GM20000 (cell line): Measurements from ENCODE around the gene GSTT2.

Experiments used
- DNase-seq: peaks from one replicate; pipeline ENCODE4 v3.0.0; 2012; ENCODE audit warnings: low spot score
- TF ChIP-seq, protein P1 (sequence below): IDR thresholded peaks from 2 replicates; pipeline ENCODE4 v1.5.1; 2012; ENCODE audit warnings: mild to moderate bottlenecking, control low read depth; ENCODE audit errors: extremely low read depth, missing control alignments

GSTT2 gene

DNA sequence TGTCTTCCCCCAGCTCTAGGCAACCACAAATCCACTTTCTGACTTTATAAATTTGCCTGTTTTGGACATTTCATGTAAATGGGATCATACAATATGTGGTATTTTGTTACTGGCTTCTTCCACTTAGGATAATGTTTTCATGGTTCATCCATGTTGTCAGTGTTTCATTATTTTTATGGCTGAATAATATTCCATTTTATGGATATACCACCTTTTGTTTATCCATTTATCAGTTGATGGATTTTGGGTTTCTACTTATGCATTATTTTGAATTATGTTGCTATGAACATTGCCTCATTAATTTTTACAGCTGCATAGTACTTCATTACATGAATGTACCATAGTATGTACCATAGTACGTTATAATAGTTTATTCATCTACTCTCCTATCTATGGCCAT is 36.2 kb downstream of the GSTT2 start:
- DNase-seq = no peak
- TF ChIP-seq, protein P1, sequence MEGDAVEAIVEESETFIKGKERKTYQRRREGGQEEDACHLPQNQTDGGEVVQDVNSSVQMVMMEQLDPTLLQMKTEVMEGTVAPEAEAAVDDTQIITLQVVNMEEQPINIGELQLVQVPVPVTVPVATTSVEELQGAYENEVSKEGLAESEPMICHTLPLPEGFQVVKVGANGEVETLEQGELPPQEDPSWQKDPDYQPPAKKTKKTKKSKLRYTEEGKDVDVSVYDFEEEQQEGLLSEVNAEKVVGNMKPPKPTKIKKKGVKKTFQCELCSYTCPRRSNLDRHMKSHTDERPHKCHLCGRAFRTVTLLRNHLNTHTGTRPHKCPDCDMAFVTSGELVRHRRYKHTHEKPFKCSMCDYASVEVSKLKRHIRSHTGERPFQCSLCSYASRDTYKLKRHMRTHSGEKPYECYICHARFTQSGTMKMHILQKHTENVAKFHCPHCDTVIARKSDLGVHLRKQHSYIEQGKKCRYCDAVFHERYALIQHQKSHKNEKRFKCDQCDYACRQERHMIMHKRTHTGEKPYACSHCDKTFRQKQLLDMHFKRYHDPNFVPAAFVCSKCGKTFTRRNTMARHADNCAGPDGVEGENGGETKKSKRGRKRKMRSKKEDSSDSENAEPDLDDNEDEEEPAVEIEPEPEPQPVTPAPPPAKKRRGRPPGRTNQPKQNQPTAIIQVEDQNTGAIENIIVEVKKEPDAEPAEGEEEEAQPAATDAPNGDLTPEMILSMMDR = no peak

DNA sequence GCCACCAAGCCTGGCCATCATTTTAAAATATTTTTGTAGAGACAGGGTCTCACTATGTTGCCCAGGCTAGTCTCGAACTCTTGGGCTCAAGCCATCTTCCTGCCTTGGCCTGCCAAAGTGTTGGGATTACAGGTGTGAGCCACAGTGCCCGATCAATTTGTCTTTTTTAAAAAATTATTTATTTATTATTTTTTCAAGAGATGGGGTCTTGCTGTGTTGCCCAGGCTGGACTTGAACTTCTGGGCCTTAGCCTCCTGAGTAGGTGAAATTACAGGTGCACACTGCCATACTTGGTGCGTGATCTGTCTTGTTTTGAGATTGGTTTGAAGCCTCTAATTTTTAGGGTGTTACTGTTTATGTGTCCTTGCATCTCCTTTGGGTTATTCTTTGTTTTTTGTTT is 41.4 kb downstream of the GSTT2 start:
- TF ChIP-seq, protein P1 = no peak
- DNase-seq = no peak

DNA sequence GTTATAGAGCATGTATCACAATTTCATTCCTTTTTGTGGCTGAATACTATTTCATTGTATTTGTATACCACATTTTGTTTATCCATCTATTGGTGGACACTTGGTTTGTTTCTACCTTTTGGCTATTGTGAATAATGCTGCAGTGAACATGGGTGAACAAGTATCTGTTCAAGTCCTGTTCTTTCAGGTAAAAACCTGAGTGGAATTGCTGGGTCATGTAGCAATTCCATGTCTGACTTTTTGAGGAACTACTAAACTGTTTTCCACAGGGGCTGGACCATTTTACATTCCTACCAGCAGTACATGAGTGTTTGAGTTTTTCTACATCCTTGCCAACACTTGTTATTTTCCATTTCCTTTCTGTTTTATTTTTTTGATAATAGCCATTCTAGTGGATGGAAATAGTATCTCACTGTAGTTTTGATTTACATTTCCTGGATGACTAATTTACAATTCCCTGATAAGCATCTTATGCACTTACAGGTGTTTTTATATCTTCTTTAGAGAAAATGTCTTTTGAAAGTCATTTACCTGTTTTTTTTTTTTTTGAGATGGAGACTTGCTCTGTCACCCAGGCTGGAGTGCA is 43.4 kb downstream of the GSTT2 start:
- TF ChIP-seq, protein P1 = no peak
- DNase-seq = no peak

DNA sequence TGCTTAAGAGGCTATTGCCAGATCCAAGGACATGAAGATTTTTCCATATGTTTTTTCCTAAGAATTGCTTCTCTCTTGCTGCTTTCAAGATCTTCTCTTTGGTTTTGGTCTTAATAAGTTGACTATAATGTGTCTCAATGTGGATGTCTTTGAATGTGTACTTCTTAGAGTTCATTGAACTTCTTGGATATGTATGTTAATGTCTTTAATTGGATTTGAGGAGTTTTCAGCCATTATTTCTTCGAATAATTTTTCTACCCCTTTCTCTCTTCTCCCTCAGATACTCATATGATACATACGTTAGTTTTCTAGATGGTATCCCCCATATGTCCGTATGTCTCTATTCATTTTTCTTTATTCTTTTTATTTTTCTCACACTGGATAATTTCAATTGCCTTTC is 44.4 kb downstream of the GSTT2 start:
- DNase-seq = no peak
- TF ChIP-seq, protein P1 = no peak

DNA sequence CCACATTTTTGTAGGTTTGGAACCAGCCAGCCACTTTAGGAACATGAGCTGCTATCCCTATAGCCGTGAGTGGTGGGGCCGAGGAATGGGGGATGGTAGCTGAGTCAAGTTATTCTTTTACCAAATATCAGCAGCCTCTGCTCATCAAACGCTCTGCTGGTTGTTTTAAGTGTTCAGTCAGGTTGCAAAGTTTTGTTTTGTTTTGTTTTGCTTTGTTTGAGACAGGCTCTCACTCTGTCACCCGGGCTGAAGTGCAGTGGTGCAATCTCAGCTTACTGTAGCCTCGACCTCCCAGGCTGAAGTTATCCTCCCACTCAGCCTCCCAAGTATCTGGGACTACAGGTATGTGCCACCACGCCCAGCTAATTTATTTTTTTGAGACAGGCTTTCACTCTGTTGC is 45.5 kb downstream of the GSTT2 start:
- DNase-seq = no peak
- TF ChIP-seq, protein P1 = no peak

DNA sequence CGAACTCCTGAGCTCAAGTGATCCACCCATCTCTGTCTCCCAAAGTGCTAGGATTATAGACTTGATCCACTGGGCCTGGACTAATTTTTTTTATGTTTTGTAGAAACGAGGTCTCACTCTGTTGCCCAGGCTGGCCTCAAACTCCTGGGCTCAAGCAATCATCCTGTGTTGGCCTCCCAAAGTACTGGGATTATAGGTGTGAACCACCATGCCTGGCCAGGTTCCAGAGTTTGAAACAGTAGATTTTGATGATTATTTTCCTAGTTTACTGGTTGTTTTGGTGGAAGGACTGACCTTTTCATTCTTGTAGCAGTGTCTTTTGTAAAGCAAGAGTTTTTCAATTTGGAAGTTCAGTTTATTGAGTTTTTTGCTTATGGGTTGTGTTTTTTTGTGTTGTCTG is 46.1 kb downstream of the GSTT2 start:
- TF ChIP-seq, protein P1 = no peak
- no peak for DNase-seq

DNA sequence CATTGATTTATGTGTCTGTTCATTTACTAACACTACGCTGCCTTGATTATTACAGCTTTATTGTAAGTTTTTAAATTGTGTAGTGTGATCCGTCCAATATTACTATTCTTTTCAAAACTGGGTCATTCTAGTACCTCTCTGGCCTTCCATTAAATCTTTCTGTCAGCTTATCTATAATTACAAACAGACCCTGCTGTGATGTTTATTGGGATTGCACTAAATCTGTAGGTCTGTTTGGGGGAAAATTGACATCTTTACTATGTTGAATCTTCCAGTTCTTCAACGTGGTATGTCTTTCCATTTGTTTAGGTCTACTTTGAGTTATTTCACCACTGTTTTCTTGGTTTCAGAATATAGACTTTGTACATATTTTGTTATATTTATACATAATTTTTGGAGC is 46.8 kb downstream of the GSTT2 start:
- TF ChIP-seq, protein P1 = no peak
- no peak for DNase-seq
